Measurements from ENCODE around the gene FER1L5.

The FER1L5 gene

DNA sequence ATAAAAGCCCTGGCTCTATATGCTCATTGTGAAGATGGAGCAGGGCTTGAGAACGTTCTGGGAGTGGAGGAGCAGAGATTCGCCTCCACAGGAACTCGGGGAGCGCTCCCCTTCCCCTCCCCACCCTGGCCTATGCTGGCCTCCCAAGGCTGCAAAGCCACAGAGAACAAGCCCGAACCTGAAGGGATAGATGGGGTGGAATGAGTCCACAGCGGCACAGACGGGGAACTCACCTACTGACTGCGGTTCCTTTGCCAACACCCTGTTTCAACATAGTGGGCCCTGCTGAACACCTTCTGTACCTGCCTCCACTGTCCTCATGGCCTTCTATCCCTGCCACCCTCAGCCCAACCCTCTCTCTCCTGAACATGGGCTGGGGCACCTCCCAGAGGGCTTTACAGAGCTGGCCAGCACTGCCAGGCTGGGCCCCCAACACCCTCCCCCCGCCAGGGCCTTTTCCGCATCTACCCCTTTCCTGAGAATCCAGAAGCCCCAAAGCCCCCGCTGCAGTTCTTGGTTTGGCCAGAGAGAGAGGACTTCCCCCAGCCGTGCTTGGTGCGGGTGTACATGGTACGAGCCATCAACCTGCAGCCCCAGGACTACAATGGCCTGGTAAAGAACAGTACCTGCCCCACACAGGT is 55.8 kb downstream of the FER1L5 start:
- DNase-seq, result no peak

DNA sequence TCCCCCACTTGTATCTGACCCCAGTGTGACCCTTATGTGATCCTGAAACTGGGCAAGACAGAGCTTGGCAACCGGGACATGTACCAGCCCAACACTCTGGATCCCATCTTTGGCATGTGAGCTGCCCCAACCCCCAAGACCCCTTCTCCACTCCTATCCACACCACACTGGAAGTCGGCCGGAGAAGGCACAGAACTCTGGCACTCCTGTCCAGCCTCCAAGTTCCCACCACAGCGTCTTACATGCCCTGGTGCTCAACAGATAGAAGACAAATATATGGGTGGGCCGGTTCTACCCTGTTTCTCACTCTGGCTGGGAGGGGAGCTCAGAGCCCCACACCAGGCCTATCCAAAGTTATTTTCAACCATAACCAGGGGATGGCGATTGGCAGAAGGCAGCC is 56.5 kb downstream of the FER1L5 start:
- DNase-seq, result no peak

DNA sequence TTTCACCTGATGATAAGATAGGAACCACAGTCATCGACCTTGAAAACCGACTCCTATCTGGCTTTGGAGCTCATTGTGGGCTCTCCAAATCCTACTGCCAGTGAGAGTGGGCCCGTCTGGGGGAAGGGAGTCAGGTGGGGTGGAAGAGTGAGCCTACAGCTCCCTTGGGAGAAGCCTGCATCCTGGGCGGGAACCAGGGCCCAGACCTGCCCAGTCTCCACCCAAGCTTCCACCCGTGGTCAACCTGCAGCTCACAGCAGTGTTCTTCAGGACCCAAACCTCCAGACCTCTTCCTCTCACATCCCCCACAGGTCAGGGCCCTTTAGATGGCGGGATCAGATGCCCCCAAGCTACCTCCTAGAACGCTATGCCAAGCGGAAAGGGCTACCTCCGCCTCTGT is 57.1 kb downstream of the FER1L5 start:
- no peak for DNase-seq

DNA sequence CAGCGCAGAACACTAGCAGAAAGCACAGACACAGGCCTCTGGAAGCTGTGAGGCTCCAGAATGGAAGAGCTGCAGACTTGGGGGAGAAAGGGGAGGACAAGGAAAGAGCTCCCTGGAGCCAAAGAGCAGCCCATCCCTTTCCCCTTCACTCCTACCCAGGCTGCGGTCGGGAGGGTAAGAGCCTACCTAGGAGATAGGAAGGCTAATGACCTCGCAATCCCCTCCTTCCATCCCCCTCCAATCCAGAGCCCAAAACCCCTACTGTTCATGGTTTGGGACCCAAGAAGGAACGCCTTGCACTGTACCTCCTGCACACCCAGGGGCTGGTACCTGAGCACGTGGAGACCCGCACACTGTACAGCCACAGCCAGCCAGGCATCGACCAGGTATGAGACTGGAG is 57.5 kb downstream of the FER1L5 start:
- no peak for DNase-seq

- DNase-seq, result no peak
Measured at GRCh38 chr2:96701636-96702035, 59.1 kb downstream of the FER1L5 start.

DNA sequence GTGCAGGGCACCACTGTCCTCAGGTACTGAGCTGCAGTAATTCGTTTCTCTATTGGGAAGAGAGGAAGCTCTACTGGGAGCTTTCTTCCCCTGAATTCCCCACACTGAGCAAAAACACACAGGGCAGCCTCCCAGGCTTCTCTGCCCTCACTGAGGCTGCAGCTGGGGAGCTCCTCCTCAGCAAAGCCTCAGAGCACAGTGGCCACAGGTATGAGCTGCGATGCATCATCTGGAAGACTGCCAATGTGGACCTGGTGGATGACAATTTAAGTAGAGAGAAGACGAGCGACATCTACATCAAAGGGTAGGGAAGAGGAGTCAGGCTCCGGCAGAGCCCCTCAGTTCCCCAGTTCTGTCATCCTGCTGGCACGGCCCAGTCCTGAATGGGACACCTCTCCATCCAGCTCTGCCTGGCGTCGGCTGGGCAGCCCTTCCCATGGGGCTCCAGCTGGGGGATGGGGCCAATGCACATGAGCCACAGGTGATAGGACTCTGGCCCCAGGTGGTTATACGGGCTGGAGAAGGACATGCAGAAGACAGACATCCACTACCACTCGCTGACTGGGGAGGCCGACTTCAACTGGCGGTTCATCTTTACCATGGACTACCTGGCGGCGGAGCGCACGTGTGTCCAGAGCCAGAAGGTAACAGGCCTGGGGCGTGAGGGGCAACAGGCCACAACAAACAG is 59.7 kb downstream of the FER1L5 start:
- no peak for DNase-seq

DNA sequence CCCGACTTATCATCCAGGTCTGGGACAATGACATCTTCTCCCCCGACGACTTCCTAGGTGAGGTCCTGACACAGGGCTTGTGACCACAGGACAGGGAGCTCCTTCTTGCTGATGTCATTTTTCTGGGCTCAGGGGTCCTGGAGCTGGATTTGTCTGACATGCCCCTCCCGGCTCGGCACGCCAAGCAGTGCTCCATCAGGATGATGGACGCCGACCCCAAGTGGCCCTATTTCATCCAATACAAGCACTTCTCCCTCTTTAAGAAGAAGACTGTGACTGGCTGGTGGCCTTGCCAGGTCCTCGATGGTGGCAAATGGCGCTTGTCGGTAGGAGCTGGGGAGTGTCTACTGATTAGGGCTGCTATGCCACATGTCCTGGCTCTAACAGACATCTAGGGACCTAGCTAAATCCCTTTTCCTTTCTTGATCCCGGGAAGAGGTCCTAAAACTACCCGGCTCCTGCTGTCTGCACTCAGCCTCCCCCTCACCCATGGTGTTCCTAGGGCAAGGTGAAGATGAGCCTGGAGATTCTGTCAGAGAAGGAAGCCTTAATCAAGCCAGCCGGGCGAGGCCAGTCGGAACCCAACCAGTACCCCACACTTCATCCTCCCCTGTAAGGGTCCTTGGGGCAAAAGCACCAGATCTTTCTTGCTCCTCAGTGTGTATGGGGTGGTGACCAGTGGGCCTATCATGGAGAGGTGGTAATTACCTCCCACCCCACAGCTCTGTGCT is 60.6 kb downstream of the FER1L5 start:
- DNase-seq, result no peak

- no peak for DNase-seq
Measured at GRCh38 chr2:96710985-96711384, 68.4 kb downstream of the FER1L5 start.

DNA sequence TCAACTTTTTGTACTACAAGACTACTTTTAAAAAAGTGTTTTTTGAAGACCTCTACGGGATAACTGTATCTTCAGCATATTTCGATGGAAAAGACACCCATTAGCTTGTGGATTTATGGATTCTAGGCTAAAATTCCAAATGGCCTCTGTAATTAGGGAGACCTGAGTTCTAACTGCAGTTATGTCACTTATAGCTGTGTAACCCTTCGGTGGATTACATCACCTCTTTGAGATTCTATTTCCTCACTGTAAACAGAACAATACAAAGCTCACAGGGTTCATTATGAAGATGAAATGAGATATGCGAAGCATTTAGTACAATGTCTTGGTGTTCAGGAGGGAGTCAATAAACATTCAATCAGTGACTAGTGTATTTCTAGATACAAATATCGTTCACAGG is 73.1 kb downstream of the FER1L5 start:
- DNase-seq, result no peak

DNA sequence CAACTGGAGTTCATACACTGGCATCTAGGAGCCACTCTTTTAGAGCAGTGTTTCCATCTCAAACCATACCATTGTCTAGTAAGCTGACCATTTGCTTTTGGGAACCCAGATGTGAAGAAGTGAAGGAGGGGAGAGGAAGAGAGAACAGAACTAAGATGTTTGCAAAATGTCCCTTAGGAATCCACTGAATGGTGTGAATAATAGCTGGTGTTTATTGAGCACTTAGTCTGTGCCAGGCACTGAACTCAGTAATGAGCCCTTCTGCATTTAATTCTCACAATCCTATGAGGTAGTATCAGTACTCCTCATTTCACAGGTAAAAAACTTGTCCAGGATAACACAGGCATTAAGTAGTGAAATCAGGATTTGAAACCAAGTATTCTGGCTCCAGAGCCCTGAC is 73.8 kb downstream of the FER1L5 start:
- DNase-seq, result no peak

DNA sequence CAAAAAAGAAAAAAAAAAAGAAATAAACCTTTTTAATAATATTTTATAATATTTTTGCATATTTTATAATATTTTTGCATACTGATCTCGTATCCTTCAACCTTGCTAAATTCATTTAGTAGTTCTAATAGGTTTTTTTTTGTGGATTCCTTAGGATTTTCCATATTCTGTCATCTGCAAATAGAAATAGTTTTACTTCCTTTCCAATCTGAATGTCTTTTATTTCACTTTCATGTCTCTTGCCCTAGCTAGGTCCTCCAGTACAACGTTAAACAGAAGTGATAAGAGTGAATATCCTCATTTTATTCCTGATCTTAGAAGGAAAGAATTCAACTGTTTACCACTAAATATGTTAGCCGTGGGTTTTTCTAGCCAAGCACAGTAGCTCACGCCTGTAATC is 83.6 kb downstream of the FER1L5 start:
- no peak for DNase-seq

DNA sequence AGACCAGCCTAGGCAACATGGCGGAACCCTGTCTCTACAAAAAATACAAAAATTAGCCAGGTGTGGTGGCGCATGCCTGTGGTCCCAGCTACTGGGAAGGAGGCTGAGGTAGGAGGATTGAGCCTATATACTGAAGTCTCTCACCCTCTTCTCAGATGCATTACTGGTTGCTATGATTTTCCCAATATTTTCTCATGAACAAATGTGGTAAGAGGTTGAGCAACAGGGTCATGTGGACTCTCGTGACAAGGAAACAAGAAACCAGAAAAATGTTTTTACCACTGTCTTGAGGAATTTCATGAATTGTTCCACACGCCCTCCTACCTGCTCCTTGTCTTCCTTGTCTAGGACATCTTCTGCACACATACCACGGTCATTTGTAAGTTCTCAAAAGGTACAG is 84.9 kb downstream of the FER1L5 start:
- no peak for DNase-seq

GRCh38 chr2:96729748-96730147 is 87.2 kb downstream of the FER1L5 start:
- DNase-seq, result no peak

GRCh38 chr2:96730212-96730611 is 87.6 kb downstream of the FER1L5 start:
- DNase-seq, result no peak

GRCh38 chr2:96733931-96734330 is 91.4 kb downstream of the FER1L5 start:
- no peak for DNase-seq

DNA sequence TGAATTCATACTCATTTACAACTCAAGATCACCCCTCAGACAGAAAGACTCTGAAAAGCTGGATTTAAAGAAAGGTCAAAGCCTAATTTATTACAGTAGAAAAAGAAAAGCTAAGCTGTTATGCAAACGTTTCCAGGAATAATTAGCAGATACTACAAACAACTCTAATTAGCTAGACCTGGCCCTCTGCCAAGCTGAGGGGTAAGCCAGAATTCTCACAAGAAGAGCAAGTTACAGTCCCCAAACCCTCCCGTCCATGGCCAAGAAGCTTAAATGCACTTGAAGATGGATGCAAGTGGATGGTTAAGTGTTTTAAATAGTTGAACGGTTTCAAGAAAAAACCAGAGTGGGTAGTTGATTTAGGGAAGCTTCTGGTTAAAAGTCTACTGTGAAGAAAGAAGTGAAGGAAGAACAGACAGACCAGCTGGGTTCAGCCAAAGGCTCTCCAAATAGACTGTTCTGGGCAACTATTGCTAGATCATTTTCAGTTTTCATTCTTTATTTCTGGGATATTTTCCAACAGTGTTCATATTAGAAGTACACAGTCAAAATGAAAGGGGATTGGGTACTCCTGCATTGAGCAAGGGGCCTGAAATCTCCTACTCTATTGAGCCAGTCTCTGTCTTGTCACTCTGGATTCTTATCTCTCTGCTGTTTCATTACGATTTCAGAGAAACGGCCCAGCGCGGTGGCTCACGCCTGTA is 92.5 kb downstream of the FER1L5 start:
- no peak for DNase-seq

- no peak for DNase-seq
Measured at GRCh38 chr2:96737251-96737650, 94.7 kb downstream of the FER1L5 start.

DNA sequence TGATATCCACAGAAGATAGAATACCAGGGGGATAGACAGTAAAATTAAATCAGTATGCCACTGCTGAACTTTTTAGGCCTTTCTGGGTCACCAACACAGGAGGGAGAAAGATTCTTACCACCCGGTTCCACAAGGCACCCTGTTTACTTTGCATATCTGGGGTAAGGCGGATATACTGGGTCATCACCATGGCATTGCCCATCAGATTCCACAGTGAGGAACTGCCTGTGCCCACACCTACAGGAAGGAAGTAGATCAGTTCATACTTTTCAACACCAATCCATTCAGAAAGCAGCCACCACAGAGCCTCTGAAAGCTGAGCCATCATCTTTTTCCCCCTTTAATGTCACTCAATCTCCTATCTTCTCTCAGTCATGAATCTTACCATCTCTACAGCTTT is 95.3 kb downstream of the FER1L5 start:
- no peak for DNase-seq

DNA sequence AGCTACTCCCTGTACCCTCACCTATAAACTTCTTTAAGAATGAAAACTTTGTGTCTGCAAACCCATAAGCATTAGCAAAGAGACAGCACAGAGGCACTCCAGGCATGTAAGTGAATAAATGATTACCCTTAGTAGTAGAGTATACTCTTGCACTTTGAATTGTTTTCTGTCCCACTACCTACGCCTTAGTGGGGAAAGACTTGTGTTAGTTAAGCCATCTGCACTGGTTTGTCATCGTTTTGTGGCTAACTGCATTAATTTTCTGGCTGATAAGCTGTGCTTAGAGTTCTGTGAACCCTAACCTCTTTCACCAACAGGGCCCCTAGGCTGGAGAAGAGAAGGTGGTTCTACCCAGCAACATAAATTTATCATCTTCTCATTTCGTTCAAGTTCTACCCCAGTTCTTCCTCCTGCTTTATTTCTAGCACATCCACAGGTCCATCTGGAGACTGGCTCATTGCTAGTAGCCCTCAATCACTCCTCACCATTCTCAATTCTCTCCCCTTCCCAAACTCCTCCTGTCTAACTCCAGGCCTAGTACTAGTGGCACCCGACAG is 96.6 kb downstream of the FER1L5 start:
- DNase-seq, result no peak

DNA sequence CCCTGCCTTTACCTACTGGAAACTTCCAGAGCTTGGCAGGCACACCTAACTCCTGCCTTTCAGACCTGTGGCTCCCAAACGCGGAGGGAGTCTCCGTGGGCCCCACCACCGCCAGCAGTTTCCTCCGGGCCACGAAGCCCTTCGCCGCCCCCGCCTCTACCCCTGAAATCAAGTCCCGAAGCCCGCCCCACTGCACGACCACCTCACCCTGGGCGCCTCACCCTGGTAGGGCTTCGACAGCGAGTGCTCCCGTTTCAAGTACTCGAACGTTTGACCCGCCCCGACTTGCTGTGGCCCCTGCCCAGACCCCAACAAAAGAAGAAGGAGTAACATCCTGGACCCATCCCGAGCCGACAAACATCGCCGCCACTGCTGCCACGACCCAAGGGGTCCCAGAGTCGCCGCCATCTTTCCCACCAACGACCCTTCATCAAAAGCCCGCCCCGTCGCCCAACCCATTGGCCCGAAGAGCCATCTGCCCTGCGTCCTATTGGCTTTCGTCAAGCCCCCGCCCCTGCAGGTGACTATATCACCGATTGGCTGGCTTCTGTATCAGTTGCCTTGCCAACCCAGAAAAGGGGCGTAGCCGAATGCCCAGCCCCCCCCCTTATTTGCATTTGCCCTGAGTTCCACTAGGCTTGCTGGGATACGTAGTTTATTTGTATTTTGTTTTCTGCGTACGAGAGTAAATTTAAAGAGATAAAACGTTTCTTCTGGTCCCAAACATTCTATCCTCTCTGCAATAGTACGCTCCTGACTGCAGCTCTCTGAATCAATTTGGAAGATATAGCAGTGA is 97.3 kb downstream of the FER1L5 start, which contains the start of gene LMAN2L:
Gene LMAN2L, minus strand, starts transcription at position 432 of the 796 bp plus-strand sequence. Its CDS starts 24 bp downstream, at position 408.
- DNase-seq, result peak; percentile 79 to 93 (median 86)

DNA sequence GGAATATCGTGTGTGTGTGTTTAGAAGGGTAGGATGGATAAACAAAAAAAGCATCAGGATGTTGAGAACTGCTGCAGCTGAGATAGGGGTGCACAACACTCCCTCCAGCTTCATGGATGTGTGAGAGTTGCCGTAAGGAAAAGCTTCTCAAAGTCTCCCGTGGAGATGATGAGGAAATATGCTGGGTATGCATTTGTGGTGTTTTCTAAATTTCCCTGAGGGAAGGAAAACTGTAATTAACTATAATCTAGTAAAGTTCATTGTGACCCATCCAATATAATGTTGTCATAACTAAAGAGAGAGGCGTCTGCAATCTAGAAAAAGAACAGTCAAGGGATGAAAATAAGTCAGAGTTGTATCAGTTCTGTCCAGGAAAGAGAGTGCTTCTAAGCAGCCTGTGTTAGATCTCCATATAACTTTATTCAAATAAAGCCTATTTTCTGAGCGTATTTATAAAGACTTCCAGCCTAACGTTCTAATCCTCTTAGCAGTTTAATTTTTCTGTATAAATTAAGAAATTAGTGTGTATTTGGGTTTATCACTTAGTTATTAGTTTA is 104.6 kb downstream of the FER1L5 start:
- no peak for DNase-seq

- DNase-seq, result no peak
Measured at GRCh38 chr2:96751800-96752199, 109.2 kb downstream of the FER1L5 start.
